Effector memory CD8-positive, alpha-beta T cell (primary cell): ENCODE data around the gene KRTAP10-11.
"Not testable (repeated sequence)": the region's sequence is repeated elsewhere in the genome, so short reads cannot be mapped to it uniquely, and the experiment has no call there.

Experiments used
- ATAC-seq: fragments of 150-1000 bp; cut with Tn5 transposase; replicated peaks from 2 replicates; pipeline ENCODE4 v1.10.0; 2021; ENCODE audit warnings: mild to moderate bottlenecking, moderate library complexity
- DNase-seq, 3 experiments: peaks; one replicate each; pipeline ENCODE4 v3.0.0; 2021
- H3K27ac Mint-ChIP-seq, 2 donors: one replicate each; pipeline ENCODE4 v1.8.0; 2022; ENCODE audit warnings: mild to moderate bottlenecking in 2 of 2, mixed read lengths in 2 of 2, moderate library complexity in 2 of 2
- H3K27me3 Mint-ChIP-seq, 2 donors: one replicate each; pipeline ENCODE4 v1.8.0; 2022; ENCODE audit warnings: mixed read lengths in 2 of 2
- H3K36me3 Mint-ChIP-seq: one replicate; pipeline ENCODE4 v1.8.0; 2022; ENCODE audit warnings: mild to moderate bottlenecking, moderate library complexity, mixed read lengths; ENCODE audit not compliant: insufficient read depth
- H3K4me1 Mint-ChIP-seq, 2 donors: one replicate each; pipeline ENCODE4 v1.8.0; 2022; ENCODE audit warnings: low read depth in 2 of 2, mixed read lengths in 2 of 2
- H3K4me3 Mint-ChIP-seq, 2 donors: one replicate each; pipeline ENCODE4 v1.8.0; 2022; ENCODE audit warnings: mild to moderate bottlenecking in 2 of 2, mixed read lengths in 2 of 2, moderate library complexity in 2 of 2
- H3K9me3 Mint-ChIP-seq, 2 donors: one replicate each; pipeline ENCODE4 v1.8.0; 2022; ENCODE audit warnings: mixed read lengths in 2 of 2
- total RNA-seq, 9 experiments: gene quantifications; one replicate each; lab custom pipeline; 2026; lab: John Stamatoyannopoulos, UW

KRTAP10-11 gene
- 0 reads per million in 9 experiments for total RNA-seq

GRCh38 chr21:44646366-44647221 lies at the start of gene KRTAP10-11:
TSS of gene KRTAP10-11 (plus strand) at chr21:44646414. CDS start at chr21:44646459, 45 bp downstream.
- not testable (repeated sequence) for DNase-seq, H3K27me3 Mint-ChIP-seq, H3K4me3 Mint-ChIP-seq, ATAC-seq, H3K36me3 Mint-ChIP-seq
- Mint-ChIP-seq H3K27ac (peak within 1 kb of the TSS in 1 of 2 donors; percentile 63), H3K9me3 (peaks cover 12 to 22% of the 10 kb centered on the region in 2 donors), H3K4me1 (peaks cover 10 to 14% of the 10 kb centered on the region in 2 donors)

GRCh38 chr21:44598061-44598460 lies 48.2 kb upstream of the KRTAP10-11 start:
- H3K4me1 Mint-ChIP-seq: peaks cover 5 to 9% of the 10 kb centered on the region in 2 donors
- no peaks in the 10 kb centered on the region for H3K36me3 Mint-ChIP-seq
- H3K27me3 Mint-ChIP-seq: peaks cover 0 to 21% of the 10 kb centered on the region in 2 donors
- H3K4me3 Mint-ChIP-seq: no peak overlapping the region
- H3K27ac Mint-ChIP-seq: no peak overlapping the region
- peaks cover 2 to 4% of the 10 kb centered on the region in 2 donors for H3K9me3 Mint-ChIP-seq
- ATAC-seq: no peak
- DNase-seq: no peak

GRCh38 chr21:44599264-44600029 lies 46.8 kb upstream of the KRTAP10-11 start:
- Mint-ChIP-seq H3K4me3 (no peak overlapping the region), H3K9me3 (peaks cover 2 to 4% of the 10 kb centered on the region in 2 donors)

GRCh38 chr21:44600118-44600978 lies 45.9 kb upstream of the KRTAP10-11 start, which contains the start of gene KRTAP10-7:
TSS of gene KRTAP10-7 (plus strand) at chr21:44600597. CDS start at chr21:44600622, 25 bp downstream.
- DNase-seq, H3K4me1 Mint-ChIP-seq, H3K36me3 Mint-ChIP-seq, H3K27ac Mint-ChIP-seq, H3K9me3 Mint-ChIP-seq, ATAC-seq, H3K4me3 Mint-ChIP-seq: not testable (repeated sequence)
- H3K27me3 Mint-ChIP-seq: peaks cover 0 to 35% of the 10 kb centered on the region in 2 donors

More at GRCh38 chr21:44599264-44600029, 46.8 kb upstream of the KRTAP10-11 start:
- ATAC-seq (no peak), DNase-seq (no peak)
- Mint-ChIP-seq H3K4me1 (peaks cover 5 to 7% of the 10 kb centered on the region in 2 donors), H3K36me3 (peaks cover 2% of the 10 kb centered on the region), H3K27me3 (peaks cover 0 to 26% of the 10 kb centered on the region in 2 donors), H3K27ac (no peak overlapping the region)

GRCh38 chr21:44601091-44601490 lies 45.1 kb upstream of the KRTAP10-11 start:
- H3K4me1 Mint-ChIP-seq, DNase-seq, H3K4me3 Mint-ChIP-seq, ATAC-seq, H3K27ac Mint-ChIP-seq, H3K9me3 Mint-ChIP-seq, H3K36me3 Mint-ChIP-seq: not testable (repeated sequence)
- peaks cover 0 to 43% of the 10 kb centered on the region in 2 donors for H3K27me3 Mint-ChIP-seq

GRCh38 chr21:44601596-44602462 lies 44.4 kb upstream of the KRTAP10-11 start:
- Mint-ChIP-seq H3K27me3 (peaks cover 0 to 50% of the 10 kb centered on the region in 2 donors), H3K36me3 (peaks cover 2% of the 10 kb centered on the region), H3K4me3 (no peak overlapping the region), H3K27ac (peak overlapping the region in 1 of 2 donors; percentile 49), H3K4me1 (peaks cover 0 to 5% of the 10 kb centered on the region in 2 donors), H3K9me3 (peaks cover 2 to 4% of the 10 kb centered on the region in 2 donors)
- DNase-seq (no peak), ATAC-seq (no peak)

GRCh38 chr21:44602463-44602850 lies 43.8 kb upstream of the KRTAP10-11 start:
- H3K27me3 Mint-ChIP-seq: peaks cover 0 to 50% of the 10 kb centered on the region in 2 donors

GRCh38 chr21:44603109-44603875 lies 42.9 kb upstream of the KRTAP10-11 start:
- Mint-ChIP-seq H3K27me3 (peaks cover 0 to 50% of the 10 kb centered on the region in 2 donors), H3K36me3 (peaks cover 2% of the 10 kb centered on the region), H3K4me1 (peaks cover 0 to 5% of the 10 kb centered on the region in 2 donors), H3K4me3 (no peak overlapping the region), H3K27ac (no peak overlapping the region), H3K9me3 (peaks cover 2 to 4% of the 10 kb centered on the region in 2 donors)
- DNase-seq (no peak), ATAC-seq (no peak)

More at GRCh38 chr21:44602463-44602850, 43.8 kb upstream of the KRTAP10-11 start:
- Mint-ChIP-seq H3K4me1 (peaks cover 0 to 5% of the 10 kb centered on the region in 2 donors), H3K9me3 (peaks cover 2 to 4% of the 10 kb centered on the region in 2 donors), H3K36me3 (peaks cover 2% of the 10 kb centered on the region), H3K4me3 (no peak overlapping the region), H3K27ac (no peak overlapping the region)
- no peak for ATAC-seq
- no peak for DNase-seq

- H3K36me3 Mint-ChIP-seq: peaks cover 2% of the 10 kb centered on the region
- H3K27ac Mint-ChIP-seq: no peak overlapping the region
- H3K4me3 Mint-ChIP-seq: no peak overlapping the region
- DNase-seq: no peak
- peaks cover 0 to 5% of the 10 kb centered on the region in 2 donors for H3K9me3 Mint-ChIP-seq
- H3K4me1 Mint-ChIP-seq: peaks cover 0 to 5% of the 10 kb centered on the region in 2 donors
- peaks cover 0 to 50% of the 10 kb centered on the region in 2 donors for H3K27me3 Mint-ChIP-seq
- ATAC-seq: no peak
Observed at GRCh38 chr21:44603911-44604310, 42.3 kb upstream of the KRTAP10-11 start.

GRCh38 chr21:44606495-44606894 lies 39.7 kb upstream of the KRTAP10-11 start:
- Mint-ChIP-seq H3K27ac (no peak overlapping the region), H3K9me3 (peaks cover 9 to 16% of the 10 kb centered on the region in 2 donors), H3K4me3 (no peak overlapping the region), H3K4me1 (peaks cover 0 to 3% of the 10 kb centered on the region in 2 donors), H3K27me3 (peaks cover 0 to 41% of the 10 kb centered on the region in 2 donors), H3K36me3 (peaks cover 2% of the 10 kb centered on the region)
- no peak for DNase-seq
- no peak for ATAC-seq

GRCh38 chr21:44609193-44609592 lies 37.0 kb upstream of the KRTAP10-11 start:
- Mint-ChIP-seq H3K4me1 (no peaks in the 10 kb centered on the region), H3K36me3 (peaks cover 3% of the 10 kb centered on the region), H3K4me3 (no peak overlapping the region), H3K9me3 (peaks cover 9 to 16% of the 10 kb centered on the region in 2 donors), H3K27me3 (peaks cover 0 to 26% of the 10 kb centered on the region in 2 donors), H3K27ac (no peak overlapping the region)
- DNase-seq (no peak), ATAC-seq (no peak)
